H1 (cell line): ENCODE results near the gene ZRANB1. TPM values are rescaled to one million over a fixed set of nuclear protein-coding genes. Genes with fewer than 3 reads are reported as not detected.

Source experiments
- CTCF ChIP-seq, 3 experiments: IDR thresholded peaks; 1 replicate in 2 of 3; 2 replicates in 1 of 3; pipeline versions ENCODE4 v1.5.1 to v1.6.1; 2011; ENCODE audit warnings: low read length in 3 of 3, mild to moderate bottlenecking in 3 of 3, inconsistent platforms in 2 of 3, low read depth in 1 of 3, moderate library complexity in 1 of 3; ENCODE audit not compliant: insufficient read depth in 1 of 3; ENCODE audit errors: control extremely low read depth in 1 of 3
- RAD21 ChIP-seq, 2 experiments: IDR thresholded peaks in 1 of 2; conservative IDR thresholded peaks in 1 of 2; 2 replicates each; pipeline ENCODE4 v1.6.1; 2011; ENCODE audit warnings: low read depth in 2 of 2, low read length in 2 of 2, improper control_type of control experiment in 1 of 2, inconsistent platforms in 1 of 2, mild to moderate bottlenecking in 1 of 2, moderate library complexity in 1 of 2
- polyA plus RNA-seq, 7 experiments: library from polyadenylated mRNA; depleted of rRNA in 3 of 7; stranded (reverse) in 5 of 7; unstranded in 2 of 7; fragments of >200 nt in 5 of 7; fragments of 200-250 nt in 2 of 7; gene quantifications; 1 replicate in 5 of 7; 2 replicates in 1 of 7; 4 replicates in 1 of 7; pipeline versions ENCODE4 v1.2.1 to v1.2.3, GENCODE V29; 2011 to 2013; ENCODE audit warnings: missing spikeins in 2 of 7, mixed read lengths in 2 of 7
- total RNA-seq: library from RNA; stranded (reverse); fragmentation: NEBNext Ultra II Directional; extraction: Animal tissue kit (Norgen Biotek cat#: 25700); gene quantifications from 2 replicates; pipeline ENCODE4 v1.2.1, GENCODE V29; 2021

The ZRANB1 gene
- total and polyA plus RNA-seq, 2 of the 8 experiments (the other 6 are each of a cell fraction or from before 2014, with no cell fraction given) = 6.1 to 19.9 TPM

DNA sequence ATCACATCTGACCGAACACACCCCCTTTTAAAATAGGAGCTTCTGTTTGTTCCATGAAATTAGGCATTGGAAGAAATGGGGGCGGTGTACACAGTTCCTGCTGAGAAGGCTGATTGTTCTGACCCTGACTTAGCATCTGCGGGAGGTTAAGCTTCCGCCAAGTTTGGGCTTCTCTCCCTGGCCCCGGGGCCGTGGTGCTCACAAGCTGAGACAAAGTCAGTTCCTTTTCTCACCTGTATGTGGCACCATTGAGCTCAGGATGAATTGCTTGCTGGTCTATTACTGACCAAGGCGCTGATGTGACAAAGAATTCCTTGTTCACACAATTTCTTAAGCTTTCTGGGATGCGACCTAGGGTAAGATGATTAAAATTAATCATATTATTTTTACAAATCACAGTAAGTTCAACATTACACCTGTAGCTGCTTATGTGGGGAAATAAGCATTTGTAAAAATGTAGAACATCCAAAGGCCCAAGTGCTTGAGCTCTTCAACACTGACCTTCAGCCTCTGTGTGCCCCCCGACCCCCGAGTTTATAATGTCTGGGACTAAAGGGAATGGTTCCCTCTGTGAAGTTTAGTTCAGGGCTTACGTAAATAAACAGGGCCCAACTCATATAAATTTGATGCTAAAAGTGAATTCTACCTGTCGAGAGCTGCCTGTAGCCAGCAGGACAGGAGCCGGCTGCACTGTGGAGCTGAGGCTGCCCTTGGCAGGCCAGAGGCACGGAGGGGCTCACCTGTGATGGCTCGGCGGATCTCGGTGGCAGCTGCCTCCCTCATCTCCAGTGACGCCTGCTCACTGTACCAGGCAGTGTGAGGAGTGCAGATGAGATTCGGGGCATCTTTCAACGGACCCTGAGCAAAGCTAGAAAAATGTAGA lies 50.8 kb downstream of the ZRANB1 start (continued):
- TF ChIP-seq CTCF (IDR thresholded peaks at IDR 0.05; ENCODE audit: control extremely low read depth in 1 of 3, insufficient read depth in 1 of 3, low read depth in 1 of 3, low read length in 3 of 3) = peak; percentile 23 to 57 (median 35)
- peak; percentile 48 to 61 for TF ChIP-seq RAD21 (IDR thresholded peaks at IDR 0.05 in 1 of 2, conservative IDR thresholded peaks at IDR 0.05 in 1 of 2; ENCODE audit: low read depth in 2 of 2, low read length in 2 of 2)
